CD4-positive, alpha-beta memory T cell (primary cell): ENCODE data around the gene PRDM16. TPM values are rescaled to one million over a fixed set of nuclear protein-coding genes. Genes with fewer than 3 reads are reported as not detected.

Experiments
- CTCF ChIA-PET: fragments of 350-600 bp; sonication (Branson Sonifier 250); formaldehyde crosslinking; loops from one replicate; lab custom pipeline; 2021; ENCODE audit warnings: inconsistent platforms; ENCODE audit not compliant: partially characterized antibody; lab: Charles Lee
- POLR2A ChIA-PET: fragments of 350-600 bp; sonication (Branson Sonifier 250); formaldehyde crosslinking; loops from one replicate; lab custom pipeline; 2021; ENCODE audit not compliant: partially characterized antibody; lab: Charles Lee
- DNase-seq, 5 donors: peaks; one replicate each; pipeline versions ENCODE4 v3.0.0 to v3.0.0-alpha.2; 2020 to 2022; ENCODE audit warnings: mixed read lengths in 1 of 5
- H3K27ac ChIP-seq: one replicate; pipeline ENCODE4 v1.7.0; 2013; ENCODE audit warnings: low read depth, low read length
- H3K27me3 ChIP-seq: 2 replicates; pipeline ENCODE4 v1.7.0; 2013; ENCODE audit warnings: mild to moderate bottlenecking, low read length, moderate library complexity; ENCODE audit not compliant: insufficient read depth
- H3K36me3 ChIP-seq: 2 replicates; pipeline ENCODE4 v1.7.0; 2013; ENCODE audit warnings: mild to moderate bottlenecking, low read length, moderate library complexity; ENCODE audit not compliant: insufficient read depth
- H3K4me1 ChIP-seq: 2 replicates; pipeline ENCODE4 v1.7.0; 2013; ENCODE audit warnings: mild to moderate bottlenecking, low read length, moderate library complexity; ENCODE audit not compliant: insufficient read depth
- H3K4me3 ChIP-seq, 2 donors: one replicate each; pipeline ENCODE4 v1.7.0; 2013; ENCODE audit warnings: low read length in 2 of 2, mild to moderate bottlenecking in 1 of 2
- H3K9me3 ChIP-seq, 2 donors: one replicate each; pipeline ENCODE4 v1.7.0; 2013; ENCODE audit warnings: low read length in 2 of 2, control low read depth in 1 of 2; ENCODE audit not compliant: control insufficient read depth in 1 of 2
- H3K27ac Mint-ChIP-seq, 7 donors: one replicate each; pipeline ENCODE4 v1.8.0; 2020 to 2021; ENCODE audit warnings: mixed read lengths in 7 of 7, mild to moderate bottlenecking in 6 of 7, inconsistent platforms in 3 of 7, moderate library complexity in 3 of 7
- H3K27me3 Mint-ChIP-seq, 2 donors: one replicate each; pipeline ENCODE4 v1.8.0; 2020 to 2021; ENCODE audit warnings: mixed read lengths in 2 of 2
- H3K36me3 Mint-ChIP-seq, 2 donors: one replicate each; pipeline ENCODE4 v1.8.0; 2020 to 2021; ENCODE audit warnings: mixed read lengths in 2 of 2, inconsistent platforms in 1 of 2, mild to moderate bottlenecking in 1 of 2
- H3K4me1 Mint-ChIP-seq, 4 donors: one replicate each; pipeline ENCODE4 v1.8.0; 2020 to 2021; ENCODE audit warnings: mixed read lengths in 4 of 4, mild to moderate bottlenecking in 1 of 4
- H3K4me3 Mint-ChIP-seq, 8 donors: one replicate each; pipeline ENCODE4 v1.8.0; 2020 to 2021; ENCODE audit warnings: mixed read lengths in 8 of 8, mild to moderate bottlenecking in 7 of 8, moderate library complexity in 6 of 8, inconsistent platforms in 3 of 8
- H3K9me3 Mint-ChIP-seq, 8 donors: one replicate each; pipeline ENCODE4 v1.8.0; 2020 to 2021; ENCODE audit warnings: mixed read lengths in 8 of 8, mild to moderate bottlenecking in 5 of 8, inconsistent platforms in 3 of 8, moderate library complexity in 1 of 8
- intact Hi-C: fragments of 100-400 bp; cut with micrococcal nuclease; formaldehyde crosslinking; loops from one replicate; pipeline ENCODE4 v1.15.1; 2023
- polyA plus RNA-seq, 2 donors: library from polyadenylated mRNA; unstranded; fragments of 300-500 nt; fragmentation: Illumina TruSeq; gene quantifications; one replicate each; pipeline ENCODE4 v1.2.3, GENCODE V29; 2021
- total RNA-seq, 2 experiments: library from RNA; stranded (reverse); gene quantifications; one replicate each; pipeline ENCODE4 v1.2.3, GENCODE V29; 2021

The PRDM16 gene
- total and polyA plus RNA-seq, 4 experiments from 2014 or later: not detected

GRCh38 chr1:3205815-3206214, 136.8 kb downstream of the PRDM16 start:
- H3K27ac Mint-ChIP-seq: no peak overlapping the region
- intact Hi-C loops: no loop called here
- Histone ChIP-seq H3K4me1 (no peaks in the 10 kb centered on the region), H3K27ac (no peak overlapping the region), H3K27me3 (no peaks in the 10 kb centered on the region), H3K4me3 (no peak overlapping the region), H3K36me3 (no peaks in the 10 kb centered on the region), H3K9me3 (no peaks in the 10 kb centered on the region)
- no peaks in the 10 kb centered on the region for H3K4me1 Mint-ChIP-seq
- ChIA-PET CTCF (no interaction called here), POLR2A (no interaction called here)
- no peak for DNase-seq
- no peaks in the 10 kb centered on the region for H3K27me3 Mint-ChIP-seq
- no peaks in the 10 kb centered on the region for H3K9me3 Mint-ChIP-seq
- no peaks in the 10 kb centered on the region for H3K36me3 Mint-ChIP-seq
- no peak overlapping the region for H3K4me3 Mint-ChIP-seq

- Histone ChIP-seq H3K36me3 (no peaks in the 10 kb centered on the region), H3K27ac (no peak overlapping the region), H3K4me3 (no peak overlapping the region), H3K27me3 (no peaks in the 10 kb centered on the region), H3K4me1 (no peaks in the 10 kb centered on the region), H3K9me3 (no peaks in the 10 kb centered on the region)
- DNase-seq: no peak
- Mint-ChIP-seq H3K27ac (no peak overlapping the region), H3K4me1 (no peaks in the 10 kb centered on the region), H3K4me3 (no peak overlapping the region), H3K36me3 (no peaks in the 10 kb centered on the region), H3K27me3 (peaks cover 0 to 1% of the 10 kb centered on the region in 2 donors), H3K9me3 (no peaks in the 10 kb centered on the region)
- ChIA-PET POLR2A (no interaction called here), CTCF (no interaction called here)
- intact Hi-C loops: no loop called here
Observed at GRCh38 chr1:3206696-3207095, 137.7 kb downstream of the PRDM16 start.

- Mint-ChIP-seq H3K36me3 (no peaks in the 10 kb centered on the region), H3K9me3 (no peaks in the 10 kb centered on the region), H3K4me3 (no peak overlapping the region), H3K4me1 (no peaks in the 10 kb centered on the region), H3K27me3 (peaks cover 0 to 4% of the 10 kb centered on the region in 2 donors), H3K27ac (no peak overlapping the region)
- Histone ChIP-seq H3K27me3 (no peaks in the 10 kb centered on the region), H3K4me1 (no peaks in the 10 kb centered on the region), H3K4me3 (no peak overlapping the region), H3K9me3 (no peaks in the 10 kb centered on the region), H3K27ac (no peak overlapping the region), H3K36me3 (no peaks in the 10 kb centered on the region)
- intact Hi-C loops: no loop called here
- ChIA-PET CTCF (no interaction called here), POLR2A (no interaction called here)
- no peak for DNase-seq
Observed at GRCh38 chr1:3207217-3207848, 138.3 kb downstream of the PRDM16 start.

- no peaks in the 10 kb centered on the region for H3K9me3 ChIP-seq
- H3K9me3 Mint-ChIP-seq: no peaks in the 10 kb centered on the region
- peaks cover 0 to 4% of the 10 kb centered on the region in 2 donors for H3K27me3 Mint-ChIP-seq
- H3K4me3 ChIP-seq: no peak overlapping the region
- no peak overlapping the region for H3K27ac Mint-ChIP-seq
- no peaks in the 10 kb centered on the region for H3K36me3 ChIP-seq
- POLR2A ChIA-PET: no interaction called here
- intact Hi-C loops: no loop called here
- H3K36me3 Mint-ChIP-seq: no peaks in the 10 kb centered on the region
- CTCF ChIA-PET: no interaction called here
- no peak overlapping the region for H3K27ac ChIP-seq
- no peaks in the 10 kb centered on the region for H3K27me3 ChIP-seq
- no peak overlapping the region for H3K4me3 Mint-ChIP-seq
- H3K4me1 ChIP-seq: no peaks in the 10 kb centered on the region
- DNase-seq: no peak
- H3K4me1 Mint-ChIP-seq: no peaks in the 10 kb centered on the region
Observed at GRCh38 chr1:3208819-3209200, 139.8 kb downstream of the PRDM16 start.

GRCh38 chr1:3209201-3209600, 140.2 kb downstream of the PRDM16 start:
- intact Hi-C loops: no loop called here
- Mint-ChIP-seq H3K9me3 (no peaks in the 10 kb centered on the region), H3K27ac (no peak overlapping the region)

GRCh38 chr1:3211582-3212375, 142.8 kb downstream of the PRDM16 start:
- Histone ChIP-seq H3K4me1 (no peaks in the 10 kb centered on the region), H3K4me3 (no peak overlapping the region), H3K9me3 (no peaks in the 10 kb centered on the region), H3K27me3 (no peaks in the 10 kb centered on the region), H3K36me3 (no peaks in the 10 kb centered on the region), H3K27ac (no peak overlapping the region)
- Mint-ChIP-seq H3K4me1 (no peaks in the 10 kb centered on the region), H3K9me3 (no peaks in the 10 kb centered on the region), H3K27ac (peak overlapping the region in 1 of 7 donors; percentile 52), H3K36me3 (no peaks in the 10 kb centered on the region), H3K4me3 (no peak overlapping the region), H3K27me3 (peaks cover 2 to 9% of the 10 kb centered on the region in 2 donors)
- ChIA-PET CTCF (no interaction called here), POLR2A (no interaction called here)
- intact Hi-C loops: no loop called here
- DNase-seq: no peak

More at GRCh38 chr1:3209201-3209600, 140.2 kb downstream of the PRDM16 start:
- Mint-ChIP-seq H3K27me3 (peaks cover 0 to 4% of the 10 kb centered on the region in 2 donors), H3K4me1 (no peaks in the 10 kb centered on the region), H3K4me3 (no peak overlapping the region), H3K36me3 (no peaks in the 10 kb centered on the region)
- Histone ChIP-seq H3K27me3 (no peaks in the 10 kb centered on the region), H3K36me3 (no peaks in the 10 kb centered on the region), H3K27ac (no peak overlapping the region), H3K4me3 (no peak overlapping the region), H3K4me1 (no peaks in the 10 kb centered on the region), H3K9me3 (no peaks in the 10 kb centered on the region)
- ChIA-PET POLR2A (no interaction called here), CTCF (no interaction called here)
- DNase-seq: no peak

- Mint-ChIP-seq H3K9me3 (no peaks in the 10 kb centered on the region), H3K36me3 (no peaks in the 10 kb centered on the region), H3K27me3 (peaks cover 2 to 9% of the 10 kb centered on the region in 2 donors), H3K27ac (no peak overlapping the region), H3K4me1 (no peaks in the 10 kb centered on the region), H3K4me3 (no peak overlapping the region)
- Histone ChIP-seq H3K9me3 (no peaks in the 10 kb centered on the region), H3K27ac (no peak overlapping the region), H3K36me3 (no peaks in the 10 kb centered on the region), H3K27me3 (no peaks in the 10 kb centered on the region), H3K4me1 (no peaks in the 10 kb centered on the region), H3K4me3 (no peak overlapping the region)
- intact Hi-C loops: no loop called here
- ChIA-PET CTCF (no interaction called here), POLR2A (no interaction called here)
- DNase-seq: no peak
Observed at GRCh38 chr1:3212453-3213355, 143.7 kb downstream of the PRDM16 start.
